IPS-18c (cell line): Measurements from ENCODE around the gene DTNB.

Experiments used
- H3K4me3 ChIP-seq: 2 replicates; pipeline ENCODE4 v1.7.0; 2013; ENCODE audit warnings: low read depth, mild to moderate bottlenecking, low read length, moderate library complexity; ENCODE audit not compliant: insufficient read depth
- H3K9me3 ChIP-seq: one replicate; pipeline ENCODE4 v1.6.1; 2013; ENCODE audit warnings: mild to moderate bottlenecking, low read length, moderate library complexity; ENCODE audit not compliant: control insufficient read depth, insufficient read depth

DTNB gene

GRCh38 chr2:25335971-25336370 lies 337.4 kb downstream of the DTNB start:
- Histone ChIP-seq H3K4me3 (peak overlapping the region; percentile 20; the same call in 1 of the 2 replicates), H3K9me3 (no peaks in the 10 kb centered on the region)

- Histone ChIP-seq H3K9me3 (no peaks in the 10 kb centered on the region), H3K4me3 (no peak overlapping the region)
Measured at GRCh38 chr2:25335204-25335603, 338.2 kb downstream of the DTNB start.

- H3K9me3 ChIP-seq = no peaks in the 10 kb centered on the region
- H3K4me3 ChIP-seq = no peak overlapping the region
Measured at GRCh38 chr2:25334482-25334881, 338.9 kb downstream of the DTNB start.

- no peaks in the 10 kb centered on the region for H3K9me3 ChIP-seq
- no peak overlapping the region for H3K4me3 ChIP-seq
Measured at GRCh38 chr2:25333981-25334380, 339.4 kb downstream of the DTNB start.

- no peaks in the 10 kb centered on the region for H3K9me3 ChIP-seq
- no peak overlapping the region for H3K4me3 ChIP-seq
Measured at GRCh38 chr2:25332571-25332970, 340.8 kb downstream of the DTNB start.

- Histone ChIP-seq H3K9me3 (peaks cover 2% of the 10 kb centered on the region), H3K4me3 (no peak overlapping the region)
Measured at GRCh38 chr2:25331686-25332365, 341.6 kb downstream of the DTNB start.

- no peak overlapping the region for H3K4me3 ChIP-seq
- H3K9me3 ChIP-seq = peaks cover 5% of the 10 kb centered on the region
Measured at GRCh38 chr2:25330937-25331336, 342.4 kb downstream of the DTNB start.

- no peak overlapping the region for H3K4me3 ChIP-seq
- peaks cover 5% of the 10 kb centered on the region for H3K9me3 ChIP-seq
Measured at GRCh38 chr2:25330273-25330672, 343.1 kb downstream of the DTNB start.

- Histone ChIP-seq H3K9me3 (peaks cover 5% of the 10 kb centered on the region), H3K4me3 (no peak overlapping the region)
Measured at GRCh38 chr2:25328152-25329085, 345.0 kb downstream of the DTNB start.
